Neutrophil (primary cell): ENCODE data around the gene SYTL1.

Experiments
- H3K27ac ChIP-seq: fragments of 200-600 bp; sonication (generic); 2 replicates; pipeline ENCODE4 v1.5.1; 2016; ENCODE audit warnings: mild to moderate bottlenecking, moderate library complexity
- H3K27me3 ChIP-seq: fragments of 200-600 bp; sonication (generic); 2 replicates; pipeline ENCODE4 v1.6.0; 2016; ENCODE audit warnings: mild to moderate bottlenecking
- H3K36me3 ChIP-seq: fragments of 200-600 bp; sonication (generic); 2 replicates; pipeline ENCODE4 v1.5.1; 2017
- H3K4me1 ChIP-seq, 2 experiments: fragments of 200-600 bp in 1 of 2; sonication (generic) in 1 of 2; 1 replicate in 1 of 2; 2 replicates in 1 of 2; pipeline versions ENCODE4 v1.5.1 to v1.6.1; 2013 to 2016; ENCODE audit warnings: low read depth in 1 of 2, low read length in 1 of 2, mild to moderate bottlenecking in 1 of 2, moderate library complexity in 1 of 2; ENCODE audit not compliant: control insufficient read depth in 1 of 2, insufficient read depth in 1 of 2
- H3K4me3 ChIP-seq, 2 experiments: fragments of 200-600 bp in 1 of 2; sonication (generic) in 1 of 2; 1 replicate in 1 of 2; 2 replicates in 1 of 2; pipeline ENCODE4 v1.5.1; 2013 to 2016; ENCODE audit warnings: low read depth in 1 of 2, low read length in 1 of 2, mild to moderate bottlenecking in 1 of 2, moderate library complexity in 1 of 2
- H3K9me3 ChIP-seq: fragments of 200-600 bp; sonication (generic); 2 replicates; pipeline ENCODE4 v1.5.1; 2016
- CTCF ChIP-seq: fragments of 200-600 bp; sonication (generic); IDR thresholded peaks from 2 replicates; pipeline ENCODE4 v1.5.1; 2016; ENCODE audit warnings: antibody characterized with exemption

SYTL1 gene

GRCh38 chr1:27398405-27399149 is 56.8 kb downstream of the SYTL1 start:
- Histone ChIP-seq H3K27ac (no peak overlapping the region), H3K4me3 (no peak overlapping the region), H3K9me3 (no peaks in the 10 kb centered on the region), H3K27me3 (peaks cover 10% of the 10 kb centered on the region), H3K36me3 (peaks cover 4% of the 10 kb centered on the region), H3K4me1 (peaks cover 3 to 8% of the 10 kb centered on the region in 2 experiments)
- TF ChIP-seq CTCF = no peak

- H3K27ac ChIP-seq = no peak overlapping the region
- peaks cover 13% of the 10 kb centered on the region for H3K36me3 ChIP-seq
- no peak overlapping the region for H3K4me3 ChIP-seq
- peaks cover 5% of the 10 kb centered on the region for H3K27me3 ChIP-seq
- no peak for TF ChIP-seq CTCF
- H3K4me1 ChIP-seq = peaks cover 6 to 13% of the 10 kb centered on the region in 2 experiments
- H3K9me3 ChIP-seq = no peaks in the 10 kb centered on the region
Measured at GRCh38 chr1:27399251-27400025, 57.6 kb downstream of the SYTL1 start.

- H3K4me3 ChIP-seq = no peak overlapping the region
- peaks cover 6 to 13% of the 10 kb centered on the region in 2 experiments for H3K4me1 ChIP-seq
- no peaks in the 10 kb centered on the region for H3K9me3 ChIP-seq
- H3K27me3 ChIP-seq = no peaks in the 10 kb centered on the region
- H3K27ac ChIP-seq = no peak overlapping the region
- peaks cover 22% of the 10 kb centered on the region for H3K36me3 ChIP-seq
- TF ChIP-seq CTCF = no peak
Measured at GRCh38 chr1:27400082-27400962, 58.5 kb downstream of the SYTL1 start.

- Histone ChIP-seq H3K36me3 (peaks cover 27% of the 10 kb centered on the region), H3K9me3 (no peaks in the 10 kb centered on the region), H3K4me3 (no peak overlapping the region), H3K4me1 (peaks cover 6 to 13% of the 10 kb centered on the region in 2 experiments), H3K27me3 (no peaks in the 10 kb centered on the region), H3K27ac (no peak overlapping the region)
- no peak for TF ChIP-seq CTCF
Measured at GRCh38 chr1:27400963-27401341, 59.1 kb downstream of the SYTL1 start.

GRCh38 chr1:27402349-27402754 is 60.5 kb downstream of the SYTL1 start:
- Histone ChIP-seq H3K27me3 (no peaks in the 10 kb centered on the region), H3K27ac (peak overlapping the region; percentile 41), H3K4me1 (peaks cover 6 to 13% of the 10 kb centered on the region in 2 experiments), H3K9me3 (no peaks in the 10 kb centered on the region), H3K36me3 (peaks cover 41% of the 10 kb centered on the region), H3K4me3 (no peak overlapping the region)
- TF ChIP-seq CTCF = no peak
